ENCODE measurements around the gene EYS.

The EYS gene

DNA sequence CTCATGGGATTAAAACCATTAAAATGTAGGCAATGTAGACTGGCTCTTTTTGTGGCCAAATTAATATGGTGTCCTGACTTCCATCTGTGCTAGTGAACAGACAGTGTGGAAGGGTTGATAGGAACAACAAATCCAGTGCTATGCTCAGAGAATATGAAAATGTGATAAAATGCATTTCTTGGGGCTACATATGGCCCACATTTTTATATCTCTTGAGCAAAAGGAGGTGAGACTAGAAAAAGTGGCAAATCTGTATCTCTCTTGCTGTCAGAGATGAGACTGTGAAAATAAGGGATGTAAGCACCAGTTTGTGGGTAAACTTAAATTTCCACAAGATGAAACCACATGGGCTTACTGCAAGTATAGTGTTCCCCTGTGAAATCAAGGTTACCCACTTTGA, 1909.3 kb downstream of the EYS start:
- Mint-ChIP-seq H3K4me3 (no peak overlapping the region), H3K36me3 (ENCODE audit: low read depth) (no peaks in the 10 kb centered on the region)

DNA sequence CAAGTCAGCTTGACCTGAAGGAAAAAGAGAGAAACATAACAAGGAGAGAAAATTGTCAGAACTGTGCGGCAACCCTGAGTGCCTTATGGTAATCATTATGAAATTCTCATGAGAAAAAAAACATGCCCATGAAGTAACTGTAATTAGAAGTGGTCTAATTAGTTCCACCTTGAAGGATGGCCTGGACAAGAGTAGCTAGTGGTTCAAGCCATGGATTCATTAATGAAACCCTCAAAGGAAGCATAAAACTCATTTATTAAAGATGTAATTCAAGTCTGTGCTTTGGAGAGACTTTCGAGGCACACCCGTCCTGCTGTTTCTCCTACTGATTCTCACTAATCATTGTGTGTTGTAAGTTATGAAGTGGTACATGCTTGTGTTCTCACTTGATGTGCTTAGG, 1911.2 kb downstream of the EYS start:
- Mint-ChIP-seq H3K4me1 (no peaks in the 10 kb centered on the region), H3K4me3 (no peak overlapping the region), H3K9me3 (no peaks in the 10 kb centered on the region), H3K27me3 (ENCODE audit: low read depth) (no peaks in the 10 kb centered on the region), H3K36me3 (ENCODE audit: low read depth) (no peaks in the 10 kb centered on the region), H3K27ac (no peak overlapping the region)
- TF ChIP-seq, protein P1, sequence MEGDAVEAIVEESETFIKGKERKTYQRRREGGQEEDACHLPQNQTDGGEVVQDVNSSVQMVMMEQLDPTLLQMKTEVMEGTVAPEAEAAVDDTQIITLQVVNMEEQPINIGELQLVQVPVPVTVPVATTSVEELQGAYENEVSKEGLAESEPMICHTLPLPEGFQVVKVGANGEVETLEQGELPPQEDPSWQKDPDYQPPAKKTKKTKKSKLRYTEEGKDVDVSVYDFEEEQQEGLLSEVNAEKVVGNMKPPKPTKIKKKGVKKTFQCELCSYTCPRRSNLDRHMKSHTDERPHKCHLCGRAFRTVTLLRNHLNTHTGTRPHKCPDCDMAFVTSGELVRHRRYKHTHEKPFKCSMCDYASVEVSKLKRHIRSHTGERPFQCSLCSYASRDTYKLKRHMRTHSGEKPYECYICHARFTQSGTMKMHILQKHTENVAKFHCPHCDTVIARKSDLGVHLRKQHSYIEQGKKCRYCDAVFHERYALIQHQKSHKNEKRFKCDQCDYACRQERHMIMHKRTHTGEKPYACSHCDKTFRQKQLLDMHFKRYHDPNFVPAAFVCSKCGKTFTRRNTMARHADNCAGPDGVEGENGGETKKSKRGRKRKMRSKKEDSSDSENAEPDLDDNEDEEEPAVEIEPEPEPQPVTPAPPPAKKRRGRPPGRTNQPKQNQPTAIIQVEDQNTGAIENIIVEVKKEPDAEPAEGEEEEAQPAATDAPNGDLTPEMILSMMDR (IDR thresholded peaks at IDR 0.05; ENCODE audit: unreplicated experiment in 3 of 3) = no peak

More for the DNA sequence above, 1909.3 kb downstream of the EYS start:
- H3K27me3 Mint-ChIP-seq (ENCODE audit: low read depth) = no peaks in the 10 kb centered on the region
- no peaks in the 10 kb centered on the region for H3K9me3 Mint-ChIP-seq
- H3K4me1 Mint-ChIP-seq = no peaks in the 10 kb centered on the region
- no peak overlapping the region for H3K27ac Mint-ChIP-seq
- TF ChIP-seq, protein P1 (IDR thresholded peaks at IDR 0.05; ENCODE audit: unreplicated experiment in 3 of 3) = no peak

DNA sequence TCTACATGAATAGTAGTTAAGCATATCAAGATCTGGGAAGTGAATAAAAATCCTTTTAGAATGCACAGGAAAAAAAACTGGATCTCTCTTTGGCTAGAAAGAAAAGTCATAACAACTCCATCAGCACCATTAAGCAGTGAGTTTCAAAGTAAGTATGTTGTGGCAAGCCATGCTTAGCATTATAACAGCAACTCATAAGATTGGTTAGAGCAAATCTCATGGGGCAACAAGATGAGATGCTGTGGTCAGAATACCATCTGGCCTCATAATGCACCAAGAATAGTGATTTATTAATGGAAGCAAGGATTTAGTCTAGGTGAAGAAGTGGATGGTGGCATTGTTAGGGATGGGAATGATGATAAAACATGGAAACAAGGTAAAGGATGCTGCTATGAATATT, 1912.0 kb downstream of the EYS start:
- Mint-ChIP-seq H3K9me3 (no peaks in the 10 kb centered on the region), H3K27me3 (ENCODE audit: low read depth) (no peaks in the 10 kb centered on the region), H3K4me1 (no peaks in the 10 kb centered on the region), H3K27ac (no peak overlapping the region), H3K4me3 (no peak overlapping the region), H3K36me3 (ENCODE audit: low read depth) (no peaks in the 10 kb centered on the region)
- TF ChIP-seq, protein P1 (IDR thresholded peaks at IDR 0.05; ENCODE audit: unreplicated experiment in 3 of 3) = no peak

DNA sequence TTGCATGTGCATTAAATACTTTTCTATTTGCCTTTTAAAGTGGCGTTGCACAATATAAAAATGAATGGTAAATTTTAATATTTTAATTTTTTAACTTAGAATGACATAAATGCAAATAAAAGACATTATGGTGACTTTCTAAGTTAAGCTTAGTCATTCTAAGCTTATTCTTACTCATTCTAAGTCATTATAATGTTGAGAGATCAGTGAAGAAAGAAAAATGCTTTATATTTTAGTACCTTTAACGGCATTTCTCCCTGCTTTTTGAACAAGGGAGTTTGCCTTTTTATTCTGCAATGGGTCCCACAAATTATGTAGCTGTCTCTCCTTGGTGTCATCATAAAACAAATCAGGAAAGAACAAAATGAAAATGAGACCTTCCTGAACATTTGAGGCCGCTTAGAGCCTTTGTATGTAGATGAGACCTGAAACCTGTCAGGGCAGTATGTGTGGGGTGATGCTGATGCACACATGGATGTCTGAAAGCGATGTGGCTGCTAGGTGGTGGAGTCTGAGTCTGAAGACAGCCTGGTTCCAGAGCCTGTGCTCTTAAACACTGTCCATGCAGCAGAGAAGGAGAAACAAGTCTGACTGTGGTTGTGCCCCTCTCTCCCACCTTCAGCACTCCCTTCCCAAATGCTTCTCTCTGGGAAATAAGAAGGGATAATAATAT, 1913.4 kb downstream of the EYS start:
- H3K4me3 Mint-ChIP-seq = no peak overlapping the region
- H3K4me1 Mint-ChIP-seq = no peaks in the 10 kb centered on the region
- no peaks in the 10 kb centered on the region for H3K36me3 Mint-ChIP-seq (ENCODE audit: low read depth)
- TF ChIP-seq, protein P1 (IDR thresholded peaks at IDR 0.05; ENCODE audit: unreplicated experiment in 3 of 3) = no peak
- H3K9me3 Mint-ChIP-seq = no peaks in the 10 kb centered on the region
- no peaks in the 10 kb centered on the region for H3K27me3 Mint-ChIP-seq (ENCODE audit: low read depth)
- no peak overlapping the region for H3K27ac Mint-ChIP-seq

DNA sequence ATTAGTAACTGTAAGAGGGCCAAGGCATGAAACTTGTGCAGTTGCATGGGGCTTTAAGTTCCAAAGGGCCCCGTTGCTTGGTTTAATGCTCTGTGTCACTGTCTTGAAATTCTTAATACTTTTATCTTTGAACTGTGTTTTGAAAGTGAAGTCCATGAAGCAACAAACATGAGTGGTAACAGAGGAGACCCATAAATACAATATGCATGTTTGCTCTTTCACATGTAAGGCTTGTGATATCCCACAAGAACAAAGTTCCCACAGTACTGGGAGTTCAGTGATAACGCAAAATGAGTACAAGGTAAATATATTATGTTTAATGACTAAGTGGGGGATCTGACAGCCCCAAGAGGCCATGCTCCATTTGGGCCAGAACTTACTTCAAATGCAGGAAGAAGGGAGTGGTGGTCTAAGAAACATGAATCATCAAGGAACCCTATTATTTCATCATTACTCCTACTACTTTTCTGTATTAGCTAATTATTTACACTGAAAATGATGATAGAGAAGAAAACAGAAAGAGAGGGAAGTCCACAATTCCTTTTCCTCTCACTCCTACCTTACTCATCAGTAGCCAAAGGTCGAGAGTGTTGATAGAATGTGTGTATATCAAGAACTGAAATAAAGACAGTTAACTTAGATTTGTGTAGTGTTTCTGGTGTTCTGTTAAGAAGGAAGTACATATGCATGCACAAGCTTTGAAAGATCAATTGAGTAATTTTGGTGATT, 1914.1 kb downstream of the EYS start:
- Mint-ChIP-seq H3K4me1 (no peaks in the 10 kb centered on the region), H3K4me3 (no peak overlapping the region), H3K9me3 (no peaks in the 10 kb centered on the region), H3K36me3 (ENCODE audit: low read depth) (no peaks in the 10 kb centered on the region), H3K27me3 (ENCODE audit: low read depth) (no peaks in the 10 kb centered on the region), H3K27ac (no peak overlapping the region)
- TF ChIP-seq, protein P1 (IDR thresholded peaks at IDR 0.05; ENCODE audit: unreplicated experiment in 3 of 3) = no peak

DNA sequence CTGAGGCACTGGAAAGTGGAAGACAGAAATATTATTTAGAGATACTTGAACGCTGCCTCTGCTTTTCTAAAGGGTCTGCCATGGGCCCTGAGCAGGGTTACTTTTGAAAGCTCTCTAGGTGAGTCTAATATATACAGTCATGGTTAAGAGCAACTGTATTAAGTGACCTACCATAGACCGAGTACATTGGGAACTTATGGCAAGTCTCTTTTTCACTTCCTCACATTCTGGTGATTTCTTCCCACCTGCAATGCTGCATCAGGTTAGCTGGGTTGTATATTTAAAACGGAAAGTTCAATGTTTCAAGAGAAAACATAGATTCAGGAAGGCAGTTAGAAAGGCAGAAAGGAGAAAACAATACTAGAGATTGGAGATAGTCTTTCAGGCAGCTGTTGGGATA, 1916.7 kb downstream of the EYS start:
- Mint-ChIP-seq H3K4me3 (no peak overlapping the region), H3K27me3 (ENCODE audit: low read depth) (no peaks in the 10 kb centered on the region), H3K9me3 (no peaks in the 10 kb centered on the region), H3K36me3 (ENCODE audit: low read depth) (no peaks in the 10 kb centered on the region), H3K4me1 (no peaks in the 10 kb centered on the region), H3K27ac (no peak overlapping the region)
- TF ChIP-seq, protein P1 (IDR thresholded peaks at IDR 0.05; ENCODE audit: unreplicated experiment in 3 of 3) = no peak

All from nephron (organoid).